NCI-H1105 (cell line): ENCODE results near the gene NFATC2.

Experiments used
- DNase-seq: peaks from one replicate; lab custom pipeline; 2025; lab: John Stamatoyannopoulos, UW

Gene NFATC2

DNA sequence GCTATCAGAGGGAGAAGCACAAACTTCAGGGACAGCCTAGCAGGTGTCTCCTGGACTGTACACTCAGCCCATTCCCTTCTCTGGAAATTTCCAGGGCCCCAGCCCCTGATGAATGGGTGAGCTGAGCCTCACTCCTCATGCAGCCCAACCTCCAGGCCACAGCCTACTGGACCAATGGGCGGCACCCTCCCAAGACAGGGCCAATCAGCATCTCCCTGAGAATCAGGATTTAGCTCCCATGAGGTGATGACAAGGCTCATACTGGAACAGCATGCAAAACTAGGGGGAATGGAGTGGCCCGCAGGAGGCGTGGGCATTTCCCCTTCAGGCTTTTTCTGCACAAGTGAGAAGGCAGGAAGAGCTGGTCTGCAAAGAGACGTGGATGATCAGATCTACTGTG, 29.0 kb downstream of the NFATC2 start:
- no peak for DNase-seq

DNA sequence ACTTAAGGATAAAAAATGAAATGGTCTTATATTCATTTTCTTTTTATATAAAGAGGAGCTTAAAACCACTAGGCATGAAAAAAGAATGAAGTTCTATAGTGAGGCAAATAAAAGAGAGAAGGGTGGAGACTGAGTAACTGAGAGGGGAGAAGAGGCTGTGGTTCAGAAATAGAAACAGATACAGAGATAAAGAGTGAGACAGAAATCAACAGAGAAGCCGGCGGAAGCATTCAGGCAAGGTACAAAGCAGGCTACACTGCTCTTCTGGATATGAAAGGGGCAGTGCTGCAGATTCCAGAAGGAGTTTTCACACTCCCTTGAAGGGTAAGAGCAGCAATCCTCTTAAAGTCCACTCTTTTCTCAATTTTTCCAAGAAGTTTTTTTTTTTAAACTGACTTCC, 29.9 kb downstream of the NFATC2 start:
- DNase-seq = no peak

DNA sequence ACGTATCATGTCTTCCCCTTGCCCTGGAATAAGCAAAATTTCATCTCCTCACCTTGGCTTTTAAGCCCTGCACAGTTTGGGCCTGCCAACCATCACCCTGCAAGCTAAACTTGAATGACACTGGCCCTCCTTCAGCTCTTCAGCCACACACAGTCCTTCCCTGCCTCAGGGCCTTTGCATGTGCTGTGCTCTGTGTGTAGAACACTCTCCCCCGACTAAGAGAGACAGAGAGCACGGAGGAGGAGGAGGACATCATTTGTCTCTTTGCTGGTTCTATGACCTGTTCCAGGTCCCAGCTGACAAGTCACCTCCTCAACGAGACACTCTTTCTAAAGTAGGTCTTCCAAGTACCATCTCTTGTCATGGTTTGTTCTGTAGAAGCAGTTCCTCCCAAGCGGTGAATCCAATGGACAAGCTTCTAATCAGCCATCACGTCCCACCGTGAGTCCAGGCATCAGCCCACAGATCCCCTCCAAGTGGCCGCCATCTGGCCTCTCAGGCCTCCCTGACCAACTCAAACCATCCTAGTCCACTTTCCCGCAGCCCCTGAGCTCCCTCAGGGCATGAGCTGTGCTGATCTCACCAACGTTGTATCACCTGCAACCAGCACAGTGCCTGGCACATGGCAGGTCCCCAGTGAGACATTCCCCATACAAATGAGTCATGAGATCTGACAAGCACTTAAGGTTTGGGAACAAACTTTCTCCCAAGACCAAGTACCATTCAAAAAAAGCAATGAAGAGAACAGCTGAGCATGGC, 30.5 kb downstream of the NFATC2 start:
- DNase-seq = no peak

DNA sequence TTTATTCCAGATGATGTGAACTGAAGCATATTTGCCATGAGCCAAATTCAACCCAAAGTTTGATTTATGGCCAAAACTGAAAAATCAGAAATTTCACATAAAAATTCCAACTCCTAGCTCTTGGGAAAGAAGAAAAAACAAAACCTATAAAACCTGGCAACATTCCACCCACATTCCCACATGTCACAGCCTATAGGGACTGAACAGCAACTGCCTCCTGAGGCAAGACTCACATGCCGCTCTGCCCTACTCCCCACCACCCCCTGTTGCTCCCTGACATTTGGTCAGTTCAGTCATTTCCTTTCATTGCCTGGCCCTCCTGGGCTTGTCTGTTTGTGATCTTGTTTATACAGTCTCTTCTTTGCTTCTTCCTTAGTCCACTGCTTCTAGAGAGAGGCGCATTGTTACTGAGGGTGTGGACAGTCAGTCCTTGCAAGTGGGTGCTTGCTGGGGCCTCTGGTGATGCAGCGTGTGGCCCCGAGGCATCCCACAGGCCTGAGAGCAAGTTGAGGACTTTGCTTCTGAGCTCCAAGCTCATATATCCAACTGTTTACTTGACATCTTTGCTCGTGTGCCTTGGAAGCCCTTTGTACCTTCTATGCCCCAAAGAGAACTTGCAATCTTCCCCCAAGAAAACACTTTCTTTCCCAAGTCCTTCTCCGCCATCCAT, 31.4 kb downstream of the NFATC2 start:
- no peak for DNase-seq

DNA sequence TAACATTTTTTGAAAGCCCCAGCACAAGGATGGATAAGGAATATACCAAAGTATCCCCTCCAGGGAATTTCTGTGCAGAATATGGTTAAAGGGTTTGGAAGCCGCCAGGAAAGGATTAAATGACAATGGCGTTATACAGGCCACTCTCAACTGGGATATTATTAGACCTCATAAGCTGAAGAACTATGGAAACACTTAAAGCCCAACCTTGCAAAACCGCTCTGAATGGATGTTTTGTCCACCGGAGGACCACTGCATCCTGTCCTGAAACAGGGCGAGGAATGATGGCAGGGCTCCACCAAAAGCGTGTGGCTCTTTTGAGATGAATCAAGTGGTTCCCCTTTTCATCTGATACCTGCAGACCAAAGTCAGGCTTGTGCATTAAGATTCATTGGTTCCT, 32.4 kb downstream of the NFATC2 start:
- DNase-seq = no peak

DNA sequence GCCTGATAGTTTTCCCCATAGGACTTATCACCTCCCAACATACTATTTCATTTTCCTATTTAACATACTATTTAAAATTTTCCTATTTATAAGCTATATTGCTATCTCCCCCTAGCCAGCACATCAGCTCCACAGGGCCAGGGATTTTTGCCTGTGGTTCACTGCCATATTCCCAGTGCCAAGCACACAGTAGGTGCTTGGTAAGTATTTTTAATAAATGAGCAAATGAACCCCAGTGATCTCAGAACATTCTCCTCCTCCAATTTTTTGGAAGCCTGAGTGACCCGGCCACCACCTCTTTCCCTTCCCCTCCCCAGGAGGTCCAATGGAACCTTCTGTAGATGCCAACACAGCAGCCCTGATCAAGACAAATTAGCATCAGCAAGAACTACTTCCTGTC, 33.3 kb downstream of the NFATC2 start:
- no peak for DNase-seq

DNA sequence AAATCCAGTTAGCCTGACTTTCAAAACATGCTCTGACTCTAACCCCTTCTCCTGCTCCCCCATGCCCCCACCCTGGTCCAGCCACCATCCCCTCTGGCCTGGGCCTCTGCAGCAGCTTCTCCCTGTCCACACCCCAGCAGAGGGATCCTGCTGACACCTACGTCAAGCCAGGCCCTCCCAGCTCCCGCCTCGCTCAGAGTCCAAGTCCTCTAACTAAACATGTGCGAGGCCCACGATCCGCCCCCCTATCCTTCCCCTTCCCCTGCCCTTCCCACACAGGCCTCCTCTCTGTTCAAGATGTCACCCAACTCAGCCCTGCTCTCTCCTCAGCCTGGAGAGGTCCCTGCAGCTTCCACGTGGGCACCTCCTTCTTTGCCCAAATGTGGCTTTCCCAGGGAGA, 33.7 kb downstream of the NFATC2 start:
- DNase-seq = no peak

DNA sequence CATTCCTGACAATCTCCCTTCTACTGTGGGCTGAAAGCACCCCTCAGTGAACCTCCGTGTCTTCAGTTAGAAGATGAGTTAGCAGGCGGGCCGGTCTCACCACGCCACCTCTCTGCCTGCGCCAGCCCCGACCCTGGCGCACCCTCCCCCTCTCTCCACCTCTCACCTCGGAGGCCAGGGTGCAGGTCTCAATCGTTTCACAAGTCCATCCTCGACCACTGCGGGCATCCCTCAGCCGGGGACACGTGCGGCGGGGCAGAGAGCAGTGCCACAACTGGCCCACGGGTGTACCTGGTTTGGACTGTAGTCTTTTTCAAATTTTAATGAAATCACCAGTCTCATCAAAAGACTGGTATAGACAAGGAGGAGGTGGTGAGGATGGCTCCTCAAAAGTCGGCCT, 34.4 kb downstream of the NFATC2 start:
- no peak for DNase-seq

DNA sequence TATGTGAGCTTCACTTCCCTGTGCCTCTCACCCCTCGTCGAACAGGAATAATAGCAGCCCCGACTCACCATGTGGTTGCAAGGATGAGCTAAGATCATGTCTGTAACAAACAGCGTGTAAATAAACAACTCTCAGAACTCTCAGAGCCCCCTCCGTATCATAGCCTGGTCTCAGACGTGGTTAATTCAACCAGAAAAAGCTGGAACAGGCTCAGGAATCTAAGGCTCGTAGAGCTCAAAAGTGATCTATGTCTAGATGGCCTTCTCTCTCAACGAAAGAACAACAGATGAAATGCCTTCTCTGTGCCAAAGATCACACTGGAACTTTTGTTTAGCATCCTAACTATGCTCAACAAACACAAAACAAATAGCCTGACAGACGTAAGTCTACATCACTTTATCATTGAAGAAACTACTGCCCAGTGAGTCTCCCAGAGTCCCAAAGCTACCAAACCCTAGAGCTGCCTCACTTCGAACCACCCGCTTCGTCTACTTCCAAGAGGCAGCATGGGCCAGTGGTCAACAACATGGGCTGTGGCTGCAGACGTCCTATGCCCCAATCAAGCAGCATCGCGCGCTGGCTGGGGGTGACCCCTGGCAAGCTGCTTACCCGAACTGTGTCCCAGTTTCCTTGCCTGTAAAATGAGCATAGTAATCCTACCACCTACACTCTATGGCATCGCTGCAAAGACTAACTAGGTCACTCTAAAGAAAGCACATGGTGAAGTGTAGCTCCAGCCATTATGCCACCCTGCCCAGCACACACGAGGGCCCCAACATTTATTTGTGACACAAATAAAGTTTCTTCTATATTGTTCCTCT, 35.1 kb downstream of the NFATC2 start:
- no peak for DNase-seq

DNA sequence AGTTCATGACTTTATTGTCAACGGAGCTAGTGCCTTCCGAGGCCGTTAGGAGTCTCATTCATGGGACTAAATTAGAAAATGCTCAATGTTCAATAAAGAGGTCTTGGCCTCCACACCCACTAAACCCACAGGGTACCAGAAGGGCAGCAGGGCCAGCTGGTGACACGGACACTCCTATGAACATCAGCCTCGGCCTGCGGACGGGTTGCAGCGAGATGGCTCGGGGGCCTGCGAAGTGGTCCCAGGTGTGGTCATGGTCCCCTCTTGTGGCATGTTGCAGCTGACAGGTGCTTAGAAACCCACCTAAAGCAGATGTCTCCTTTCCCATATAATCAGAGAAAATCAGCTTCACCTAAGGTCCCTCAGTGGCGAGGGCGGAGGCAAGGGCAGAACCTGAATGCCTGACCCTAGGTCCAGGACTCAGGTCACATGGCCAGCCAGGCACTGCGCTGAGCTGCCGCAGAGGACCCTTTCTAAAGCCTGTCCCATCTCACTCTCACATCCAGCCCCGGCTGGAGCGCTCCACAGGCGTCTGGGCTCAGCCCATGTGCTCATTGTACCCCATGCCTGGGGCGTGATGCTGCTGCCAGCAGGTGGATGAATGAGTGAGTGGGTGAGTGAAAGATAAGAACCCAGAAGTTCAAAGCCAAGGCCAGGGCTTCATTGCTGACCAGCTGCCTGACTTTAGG, 35.8 kb downstream of the NFATC2 start:
- no peak for DNase-seq

DNA sequence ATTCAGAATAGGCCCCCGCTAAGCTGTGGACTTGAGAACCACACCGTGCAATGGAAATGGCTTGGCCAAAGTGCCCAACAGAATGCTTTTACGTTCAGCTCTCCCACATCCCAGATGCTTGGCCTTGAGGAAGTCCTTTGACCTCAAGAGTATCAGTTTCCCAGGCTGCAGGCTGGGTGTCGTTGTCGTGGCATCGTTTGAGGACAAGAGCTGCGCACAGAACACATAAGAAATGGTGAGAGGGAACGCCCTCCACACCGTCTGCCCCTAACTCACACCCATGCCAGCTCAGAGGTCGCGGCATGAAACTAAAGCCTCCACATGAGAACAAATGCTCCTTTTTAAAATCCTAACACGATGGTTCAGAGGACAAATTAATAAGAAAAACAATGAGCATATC, 37.0 kb downstream of the NFATC2 start:
- DNase-seq = no peak

DNA sequence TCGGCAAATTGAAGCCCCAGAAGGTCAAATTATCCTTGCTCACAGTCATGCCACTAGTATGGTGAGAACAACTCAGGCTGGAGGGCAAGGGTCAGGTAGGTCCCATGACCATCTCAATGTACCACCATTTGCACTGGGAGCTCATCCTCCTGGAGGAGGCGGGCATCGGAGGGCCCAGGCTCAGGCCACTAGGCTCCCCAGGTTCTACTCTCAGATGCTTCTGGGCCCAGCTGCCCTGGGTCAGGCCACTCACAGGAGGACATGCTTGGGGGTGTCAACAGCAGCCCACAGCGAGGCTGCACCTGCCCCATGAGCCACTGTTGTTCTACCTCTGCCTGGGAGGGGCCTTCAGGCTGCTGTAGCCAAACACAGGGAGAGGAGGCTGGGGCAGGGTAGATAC, 39.1 kb downstream of the NFATC2 start:
- no peak for DNase-seq

DNA sequence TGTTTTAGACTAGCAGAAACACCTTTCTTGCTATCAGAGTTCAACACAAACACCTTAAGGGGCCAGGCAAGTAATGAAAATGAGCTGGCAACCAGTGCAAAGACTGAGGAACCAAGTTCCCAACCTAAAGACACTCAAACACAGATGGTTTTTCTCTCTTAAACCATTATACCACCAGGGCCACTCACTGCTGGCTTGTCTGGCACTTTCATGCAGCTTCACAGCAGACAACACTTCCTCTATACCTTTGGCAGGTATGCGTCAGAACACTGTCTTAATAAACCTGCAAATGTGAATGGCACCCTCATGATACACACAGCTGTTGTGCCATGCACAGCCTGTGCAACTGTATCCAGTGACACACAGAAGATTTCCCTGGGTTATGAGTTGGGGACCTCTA, 41.6 kb downstream of the NFATC2 start:
- no peak for DNase-seq

DNA sequence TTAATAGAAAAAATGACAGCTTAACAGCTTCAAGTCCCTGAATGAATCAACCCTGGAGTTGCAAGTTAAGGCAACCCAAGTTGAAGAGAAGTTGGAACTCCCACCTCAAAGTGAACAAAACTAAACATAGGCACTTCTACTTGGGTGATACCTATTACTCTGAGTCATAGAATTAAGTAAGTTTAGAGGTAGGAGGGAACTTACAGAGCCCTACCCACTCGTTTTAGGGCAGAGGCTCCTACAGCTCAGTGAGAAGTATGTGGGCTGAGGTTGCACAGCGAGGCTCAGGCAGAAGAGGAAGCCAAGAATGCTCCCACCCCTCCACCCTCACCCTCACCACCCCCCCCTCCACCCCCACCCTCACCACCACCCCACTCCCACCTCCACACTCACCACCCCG, 42.2 kb downstream of the NFATC2 start:
- DNase-seq = no peak

DNA sequence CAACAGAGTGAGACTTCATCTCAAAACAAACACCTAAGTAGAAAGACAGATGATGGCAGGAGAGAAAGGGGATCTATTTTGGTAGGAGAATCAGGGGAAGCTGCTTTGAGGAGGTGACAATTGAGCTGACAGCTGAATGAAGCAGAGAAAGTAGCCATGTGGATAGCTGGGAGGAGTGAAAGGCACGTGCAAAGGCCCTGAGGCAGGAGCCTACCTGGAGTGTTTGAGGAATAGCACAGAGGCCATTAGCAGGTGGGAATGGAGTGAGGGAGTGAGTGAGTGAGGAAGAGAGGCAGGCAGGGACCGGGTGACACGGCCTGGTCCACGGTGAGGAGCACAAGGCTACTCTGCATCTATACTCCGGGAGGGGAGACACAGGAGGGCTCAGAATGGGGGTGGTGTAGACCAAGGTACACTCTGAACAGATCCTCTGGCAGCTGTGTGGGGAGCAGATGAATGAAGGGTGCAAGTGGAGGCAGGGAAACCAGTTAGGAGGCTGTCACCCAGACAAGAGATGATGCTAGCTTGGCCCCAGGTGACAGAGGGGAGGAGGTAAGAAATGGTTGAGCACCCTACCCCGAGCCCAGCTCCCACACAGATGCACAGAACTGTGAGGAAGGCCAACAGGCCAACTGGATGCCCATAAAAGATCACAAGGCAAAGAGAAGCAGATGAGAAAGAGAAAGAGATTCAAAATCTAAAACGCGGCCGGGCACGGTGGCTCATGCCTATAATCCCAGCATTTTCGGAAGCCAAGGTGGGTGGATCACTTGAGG, 43.6 kb downstream of the NFATC2 start:
- no peak for DNase-seq

DNA sequence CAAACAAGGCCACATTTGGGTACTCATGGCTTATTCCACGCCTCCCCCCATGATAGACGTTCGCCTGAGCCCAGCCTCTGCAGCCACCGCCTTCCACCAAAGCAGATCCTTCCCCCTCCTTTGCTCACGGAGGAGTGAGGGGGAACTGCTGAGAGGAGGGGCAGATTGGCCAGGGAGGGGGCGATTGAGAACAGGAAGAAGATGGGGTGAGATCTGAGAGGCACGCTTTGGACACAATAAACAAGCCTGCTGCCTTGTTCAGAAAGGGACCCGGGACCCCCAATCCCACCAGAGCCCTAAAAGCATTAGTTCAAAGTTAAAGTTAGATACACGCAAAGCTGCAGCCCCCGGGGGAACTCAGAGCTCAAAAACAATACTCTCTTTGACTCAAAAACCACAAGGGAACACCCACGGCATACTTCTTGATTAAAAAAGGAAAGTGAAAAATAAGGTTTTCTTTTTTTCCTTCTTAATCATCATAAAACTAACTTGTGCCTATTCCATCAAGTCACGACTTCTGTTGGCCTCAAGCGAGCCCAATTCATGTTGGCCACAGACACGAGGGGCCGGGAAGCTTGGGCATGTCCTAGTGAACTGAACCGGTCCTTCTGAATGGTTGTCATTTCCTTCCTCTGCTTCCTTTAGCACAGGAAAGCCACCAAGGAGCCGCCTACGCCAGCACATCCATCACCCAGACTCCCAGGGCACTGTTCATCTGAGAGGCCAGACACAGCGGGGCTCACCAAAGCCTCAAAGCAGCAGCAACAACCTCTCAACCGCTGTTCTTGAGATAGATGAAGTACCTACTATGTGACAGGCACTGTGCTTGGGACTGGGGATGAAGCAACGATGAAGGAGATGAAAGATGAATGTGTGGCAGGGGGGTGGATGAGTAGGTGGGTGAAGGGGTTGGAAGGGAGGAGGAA, 44.7 kb downstream of the NFATC2 start:
- no peak for DNase-seq

DNA sequence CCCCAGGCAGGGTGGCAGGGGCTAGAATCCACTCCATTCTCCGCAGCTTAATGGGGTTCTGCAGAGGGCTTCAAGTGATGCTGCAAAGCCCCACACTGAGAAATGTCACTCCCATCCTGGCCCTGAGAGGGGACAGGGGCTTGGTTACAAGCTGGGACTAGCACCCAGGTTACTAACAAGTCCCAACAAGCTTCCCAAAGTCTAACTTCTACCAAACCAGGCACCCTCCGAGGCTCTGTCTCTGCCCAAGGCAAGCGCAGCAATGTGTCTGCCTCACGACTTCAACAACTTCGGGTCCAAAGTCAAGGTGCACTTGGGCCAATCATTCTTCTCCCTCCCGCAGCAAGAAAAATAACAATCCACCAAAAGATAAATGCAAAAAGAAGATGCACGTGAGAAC, 45.6 kb downstream of the NFATC2 start:
- no peak for DNase-seq

DNA sequence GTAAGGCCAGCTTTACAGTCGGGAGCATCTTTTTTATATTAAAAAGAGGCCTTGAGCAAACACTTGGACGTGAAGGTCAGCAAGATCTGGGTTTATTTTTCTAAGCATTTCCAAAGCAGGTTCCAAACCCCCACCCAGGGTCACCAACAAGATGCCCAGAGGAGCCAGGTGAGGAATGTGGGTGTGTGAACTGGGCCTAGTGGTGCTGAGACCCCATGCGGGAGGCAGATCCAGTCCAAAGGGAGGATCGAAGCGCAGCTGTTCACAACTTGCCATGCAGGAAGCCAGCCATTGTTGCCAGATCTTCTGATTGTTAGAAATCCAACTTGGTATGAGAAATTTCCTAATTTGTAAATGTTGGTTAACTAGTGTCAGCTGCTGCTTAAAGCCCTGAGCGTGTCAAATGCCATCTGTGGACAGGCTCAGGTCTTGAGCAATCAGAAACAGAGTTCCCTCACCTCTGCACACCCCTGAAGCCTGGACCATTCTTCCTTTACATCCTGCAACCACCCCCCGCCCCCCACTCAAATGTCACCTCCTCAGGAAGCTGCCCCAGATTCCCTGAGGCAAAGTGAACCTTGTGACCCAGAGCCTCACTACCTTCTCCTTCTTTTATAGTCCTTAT, 46.5 kb downstream of the NFATC2 start:
- no peak for DNase-seq

DNA sequence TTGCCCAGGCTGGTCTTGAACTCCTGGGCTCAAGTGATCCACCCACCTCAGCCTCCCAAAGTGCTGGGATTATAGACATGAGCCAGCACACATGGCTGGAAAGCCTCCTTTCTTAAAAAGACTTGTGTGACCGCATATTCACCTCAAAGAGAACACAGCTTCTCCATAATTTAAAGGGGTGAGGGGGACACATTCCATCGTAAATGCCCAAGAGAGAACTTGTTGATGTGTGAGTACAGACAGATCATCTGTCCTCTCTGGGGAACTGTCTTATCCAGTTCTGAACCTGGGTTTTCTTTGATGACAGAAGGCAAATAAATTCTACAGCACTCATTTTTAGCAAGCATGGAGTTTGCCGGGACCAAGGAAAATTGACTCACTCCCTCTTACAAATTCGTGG, 47.2 kb downstream of the NFATC2 start:
- no peak for DNase-seq
